ENCODE data around the gene GLOD5. TPM values are rescaled to one million over a fixed set of nuclear protein-coding genes. Genes with fewer than 3 reads are reported as not detected.

Gene GLOD5
- total and polyA plus RNA-seq, 9 of the 15 experiments (the other 6 are each of a cell fraction or from before 2014, with no cell fraction given), result 0.27 to 4.4 (median 2.2) TPM

DNA sequence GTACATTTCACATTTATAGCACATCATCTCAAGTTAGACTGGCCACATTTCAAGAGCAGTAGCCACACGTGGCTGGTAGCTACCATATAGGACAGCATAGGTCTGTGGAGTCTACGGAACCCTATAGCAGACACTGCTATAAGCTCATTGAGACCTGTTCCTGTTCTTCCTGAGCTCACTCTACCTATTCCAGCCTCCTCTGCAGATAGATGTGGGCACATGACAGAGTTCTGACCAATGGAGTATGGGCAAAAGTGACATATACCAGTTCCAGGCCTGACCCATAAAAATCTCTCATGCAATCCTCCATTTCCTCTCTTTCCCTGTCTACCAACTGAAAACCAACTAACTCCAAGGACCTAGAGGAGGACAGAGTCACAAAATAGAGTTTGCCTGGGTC is 36.8 kb downstream of the GLOD5 start:
- H3K9me1 ChIP-seq (ENCODE audit: control insufficient read depth, insufficient read depth, low read length), result no peaks in the 10 kb centered on the region
- no peak for TF ChIP-seq MTA3 (IDR thresholded peaks at IDR 0.05; ENCODE audit: borderline replicate concordance)
- no peak for TF ChIP-seq FOXK1 (CRISPR knock-in tag; IDR thresholded peaks at IDR 0.05; ENCODE audit: borderline replicate concordance)
- TF ChIP-seq, protein P1, sequence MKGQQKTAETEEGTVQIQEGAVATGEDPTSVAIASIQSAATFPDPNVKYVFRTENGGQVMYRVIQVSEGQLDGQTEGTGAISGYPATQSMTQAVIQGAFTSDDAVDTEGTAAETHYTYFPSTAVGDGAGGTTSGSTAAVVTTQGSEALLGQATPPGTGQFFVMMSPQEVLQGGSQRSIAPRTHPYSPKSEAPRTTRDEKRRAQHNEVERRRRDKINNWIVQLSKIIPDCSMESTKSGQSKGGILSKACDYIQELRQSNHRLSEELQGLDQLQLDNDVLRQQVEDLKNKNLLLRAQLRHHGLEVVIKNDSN (CRISPR knock-in tag; IDR thresholded peaks at IDR 0.05), result peak; percentile 59; the same call in 1 of the 2 replicates
- TF ChIP-seq, protein P2, sequence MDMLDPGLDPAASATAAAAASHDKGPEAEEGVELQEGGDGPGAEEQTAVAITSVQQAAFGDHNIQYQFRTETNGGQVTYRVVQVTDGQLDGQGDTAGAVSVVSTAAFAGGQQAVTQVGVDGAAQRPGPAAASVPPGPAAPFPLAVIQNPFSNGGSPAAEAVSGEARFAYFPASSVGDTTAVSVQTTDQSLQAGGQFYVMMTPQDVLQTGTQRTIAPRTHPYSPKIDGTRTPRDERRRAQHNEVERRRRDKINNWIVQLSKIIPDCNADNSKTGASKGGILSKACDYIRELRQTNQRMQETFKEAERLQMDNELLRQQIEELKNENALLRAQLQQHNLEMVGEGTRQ (CRISPR knock-in tag; IDR thresholded peaks at IDR 0.05), result peak; percentile 53
- peaks cover 39 to 68% of the 10 kb centered on the region in 2 experiments for H3K4me1 ChIP-seq (replicated peaks in 1 of 2; ENCODE audit: control insufficient read depth in 2 of 2, insufficient read depth in 2 of 2, low read length in 2 of 2)
- no peak overlapping the region; a peak in 2 of 4 replicates for H3K9ac ChIP-seq (ENCODE audit: insufficient read depth in 1 of 2, low read depth in 2 of 2, low read length in 2 of 2)
- H3K27ac ChIP-seq (ENCODE audit: extremely low read depth, low read depth, low read length), result peak overlapping the region; percentile 53
- H3K79me2 ChIP-seq (ENCODE audit: control insufficient read depth, insufficient read depth, low read length), result peaks cover 10% of the 10 kb centered on the region
- ATAC-seq (no peak), DNase-seq (ENCODE audit: extremely low read depth in 1 of 4, low spot score in 3 of 4) (peak in 1 of 4 experiments; percentile 13), FAIRE-seq (no peak)
- 63% methylated on average over 2 of the region's 2 CpGs for WGBS (ENCODE audit: insufficient coverage, low coverage, missing lambda C conversion rate)
- ChIA-PET CTCF (ENCODE audit: low intra/inter-chr PET ratio) (no interaction called here), POLR2A (interaction anchor here (0.7 kb wide), 1 partner anchor 160 kb away, joined by 3 read pairs; no protein-coding TSS in a partner anchor)
- BruUV-seq (replicated peaks), result no TSS peak
- intact Hi-C loops (cut with micrococcal nuclease) (no loop called here), in situ Hi-C loops (cut with MboI) (no loop called here)
- peak overlapping the region; percentile 49; the same call in 1 of the 2 replicates for H2AFZ ChIP-seq (ENCODE audit: low read depth, low read length)
- no peak overlapping the region for H3K4me3 ChIP-seq
- no peaks in the 10 kb centered on the region; the same call in 1 of the 2 replicates for H4K20me1 ChIP-seq (replicated peaks; ENCODE audit: control insufficient read depth, insufficient read depth, low read length)
- no peak overlapping the region for H3K4me2 ChIP-seq (ENCODE audit: insufficient read depth, low read length)
- H3K36me3 ChIP-seq (ENCODE audit: control insufficient read depth, insufficient read depth, low read length), result peaks cover 19% of the 10 kb centered on the region; the same call in 2 of the 3 replicates
- no peaks in the 10 kb centered on the region for H3K27me3 ChIP-seq (ENCODE audit: control insufficient read depth in 2 of 2, insufficient read depth in 2 of 2, low read length in 2 of 2)
- H3K9me3 ChIP-seq (replicated peaks; ENCODE audit: control insufficient read depth, insufficient read depth, low read depth, low read length), result no peaks in the 10 kb centered on the region
